CD1c-positive myeloid dendritic cell (primary cell): ENCODE results near the gene FAM111B.
"Not testable (repeated sequence)": the region's sequence is repeated elsewhere in the genome, so short reads cannot be mapped to it uniquely, and the experiment has no call there.

ENCODE experiments used
- DNase-seq: peaks from one replicate; pipeline ENCODE4 v3.0.0-alpha.2; 2016; ENCODE audit errors: extremely low spot score

The FAM111B gene

DNA sequence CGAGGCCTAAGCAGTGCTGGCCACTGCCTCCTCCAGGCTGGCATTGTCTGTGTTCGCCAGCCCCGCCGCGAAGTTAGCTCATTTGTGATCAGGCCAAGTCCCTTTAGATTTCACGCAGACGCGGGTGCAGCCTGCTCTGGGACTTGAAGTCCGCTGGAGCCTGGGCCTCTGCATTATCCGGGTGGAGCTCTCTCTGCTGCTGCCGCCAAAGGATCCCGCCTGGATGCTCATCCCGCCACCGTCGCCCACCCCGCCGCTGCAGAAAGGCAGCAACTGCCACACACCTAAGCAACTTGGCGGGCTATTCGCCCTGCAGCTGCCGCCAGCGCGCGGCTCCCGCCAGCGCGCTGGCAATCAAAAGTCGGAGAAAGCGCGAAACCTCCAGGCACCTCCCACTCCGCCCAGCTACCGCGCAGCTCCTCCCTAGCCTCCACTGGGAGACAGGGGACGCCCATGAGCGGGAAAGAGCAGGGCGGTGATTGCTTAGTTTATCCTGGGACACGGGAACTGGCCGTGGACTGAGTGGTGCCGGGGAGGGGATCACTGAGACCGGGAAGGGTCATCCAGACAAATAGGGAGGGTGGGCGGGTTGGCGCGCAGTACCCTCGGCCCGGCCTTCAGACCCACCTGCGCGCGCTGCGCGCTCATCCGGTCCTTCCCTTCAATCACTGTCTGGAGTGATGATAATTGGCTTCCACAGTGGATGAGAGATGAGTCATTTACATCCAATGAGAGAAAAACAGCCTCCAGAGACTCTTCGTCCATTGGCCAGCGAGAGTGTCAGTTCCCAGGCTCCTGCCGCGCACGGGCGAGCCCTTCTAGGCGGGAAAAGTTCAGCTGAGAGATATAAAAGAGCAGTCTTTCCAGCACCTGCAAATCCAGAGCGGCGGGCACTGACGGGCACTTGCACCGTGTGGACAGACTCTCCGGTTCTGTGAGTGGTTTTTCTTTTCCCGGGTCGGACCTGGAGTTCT, at the start of gene FAM111B:
FAM111B (plus strand) TSS at position 875 of the 974 bp plus-strand sequence. CDS start 2,389 bp downstream, outside the sequence.
- peak; percentile 87 for DNase-seq

DNA sequence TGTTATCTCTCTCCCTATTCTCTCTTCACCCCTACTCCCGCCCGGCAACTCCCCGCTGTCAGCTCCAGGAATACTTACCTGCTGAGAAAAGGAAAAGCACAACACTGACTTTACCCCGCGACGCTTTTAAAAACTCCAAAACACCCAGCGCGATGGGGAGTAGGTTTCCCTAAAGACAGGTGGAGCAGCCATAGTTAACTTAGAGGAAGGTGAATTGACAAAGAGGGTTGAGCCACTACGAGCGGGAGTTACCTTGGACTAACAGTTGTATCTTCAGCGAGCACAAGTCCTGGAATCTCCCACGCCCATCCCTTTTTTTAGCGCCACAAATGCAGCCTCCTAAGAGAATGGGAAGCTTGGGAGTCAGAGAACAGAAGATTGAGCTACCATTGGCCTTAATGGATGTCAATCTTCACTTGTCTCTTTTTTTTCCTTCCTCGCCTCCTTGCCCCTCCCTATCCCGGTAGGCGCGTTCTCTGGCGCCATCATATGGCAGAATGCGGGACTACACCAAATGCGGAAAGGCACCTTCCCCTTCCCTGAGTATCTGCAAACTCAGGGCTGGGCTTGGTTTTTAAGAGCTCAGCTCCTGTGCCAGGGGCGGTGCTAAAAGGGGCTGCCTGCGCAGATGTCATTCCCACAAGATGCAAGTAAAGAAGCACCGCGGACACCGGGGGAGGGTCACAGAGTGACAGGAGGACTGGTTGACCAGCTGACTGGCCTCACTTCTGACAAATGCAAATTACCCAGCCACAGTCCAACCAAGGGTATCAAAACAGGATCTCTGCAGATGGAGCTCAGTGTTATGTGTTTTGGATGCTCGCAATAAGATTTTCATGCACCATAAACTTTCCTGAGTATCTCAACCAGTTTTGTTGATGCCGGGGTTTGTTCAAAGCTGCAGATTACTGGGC, 48.7 kb upstream of the FAM111B start:
- peak; percentile 94 for DNase-seq

GRCh38 chr11:59060096-59060495, 46.9 kb upstream of the FAM111B start:
- not testable (repeated sequence) for DNase-seq

GRCh38 chr11:59062602-59063529, 44.2 kb upstream of the FAM111B start:
- no peak for DNase-seq

DNA sequence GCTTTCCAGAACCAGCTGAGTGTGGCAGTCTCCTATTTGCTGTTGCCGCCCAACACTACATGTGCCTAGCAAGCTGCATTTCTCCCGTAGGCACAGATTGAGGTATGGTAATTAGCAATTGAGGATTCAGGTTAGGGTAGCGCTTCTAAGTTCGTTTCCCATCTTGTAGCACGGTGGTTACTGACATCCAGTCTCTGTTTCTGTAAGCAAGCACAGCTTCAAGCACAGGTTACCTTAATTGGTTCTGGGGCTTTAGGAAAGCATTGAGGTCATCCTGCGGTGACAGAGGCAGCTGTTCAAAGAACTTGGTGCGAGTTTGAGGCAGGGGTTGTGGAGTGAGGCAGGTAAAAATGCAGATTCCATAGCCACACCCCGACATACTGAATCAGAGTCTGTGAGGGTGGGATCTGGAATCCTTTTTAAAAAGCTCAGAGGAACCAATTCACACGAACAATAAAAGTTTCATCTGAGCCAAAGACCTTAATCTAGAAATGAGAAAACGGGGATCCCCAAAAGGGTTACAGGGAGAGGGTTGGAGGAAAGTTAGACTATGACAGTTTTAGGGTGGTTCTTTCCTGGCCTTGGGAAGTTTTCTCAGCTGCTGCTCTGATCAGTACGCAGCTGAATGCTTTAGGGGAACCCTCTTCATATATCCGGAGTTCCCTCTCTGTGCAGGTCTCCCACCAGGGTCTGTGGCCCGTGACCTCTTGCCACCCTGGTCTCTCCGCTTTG, 42.9 kb upstream of the FAM111B start:
- not testable (repeated sequence) for DNase-seq

GRCh38 chr11:59069087-59069486, 38.0 kb upstream of the FAM111B start:
- no peak for DNase-seq

GRCh38 chr11:59076876-59077571, 30.0 kb upstream of the FAM111B start:
- DNase-seq = peak; percentile 33

GRCh38 chr11:59078435-59078834, 28.6 kb upstream of the FAM111B start:
- no peak for DNase-seq

DNA sequence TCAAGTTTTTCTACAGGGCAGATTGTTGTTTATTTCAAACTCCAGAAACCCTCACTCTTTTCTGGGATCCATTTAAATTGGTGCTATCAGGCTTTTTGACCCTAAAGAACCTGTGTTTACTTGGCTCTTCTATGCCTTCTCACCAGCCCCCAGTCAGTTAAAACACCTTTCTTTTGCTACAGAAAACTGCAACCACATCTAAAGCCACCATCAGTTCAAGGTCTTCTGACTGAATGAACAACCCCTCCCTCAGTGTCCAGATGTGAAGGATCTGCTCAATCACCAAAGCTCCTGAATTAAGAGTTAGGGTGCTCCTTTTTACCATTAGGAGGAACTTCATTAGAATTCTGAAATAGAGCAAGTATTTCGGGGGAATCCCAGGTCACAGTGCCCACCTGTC, 28.0 kb upstream of the FAM111B start:
- DNase-seq = no peak

- DNase-seq = not testable (repeated sequence)
Observed at GRCh38 chr11:59080421-59080820, 26.6 kb upstream of the FAM111B start.

- DNase-seq = not testable (repeated sequence)
Observed at GRCh38 chr11:59081430-59082020, 25.5 kb upstream of the FAM111B start.

DNA sequence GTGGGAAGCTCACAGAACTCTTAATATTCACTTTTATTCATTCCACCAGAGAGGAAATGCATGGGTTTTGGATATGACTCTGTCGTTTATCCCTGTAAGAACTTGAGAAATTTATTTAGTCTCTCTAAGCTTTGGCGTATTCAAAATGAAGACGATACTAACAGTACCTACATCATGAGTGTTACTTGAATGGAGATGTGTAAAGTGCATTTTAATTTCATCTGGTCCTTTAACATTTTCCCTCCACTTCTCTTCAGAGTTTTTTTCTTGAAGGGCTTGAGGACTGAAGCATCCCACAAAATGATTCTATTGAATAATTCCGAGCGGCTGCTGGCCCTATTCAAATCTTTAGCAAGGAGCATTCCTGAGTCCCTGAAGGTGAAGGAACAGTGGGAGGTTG, 21.0 kb upstream of the FAM111B start, which contains the start of gene GLYATL1B:
GLYATL1B (plus strand) TSS at position 301 of the 400 bp plus-strand sequence; CDS start at position 301, 0 bp downstream.
- not testable (repeated sequence) for DNase-seq

- no peak for DNase-seq
Observed at GRCh38 chr11:59088162-59088561, 18.9 kb upstream of the FAM111B start.

DNA sequence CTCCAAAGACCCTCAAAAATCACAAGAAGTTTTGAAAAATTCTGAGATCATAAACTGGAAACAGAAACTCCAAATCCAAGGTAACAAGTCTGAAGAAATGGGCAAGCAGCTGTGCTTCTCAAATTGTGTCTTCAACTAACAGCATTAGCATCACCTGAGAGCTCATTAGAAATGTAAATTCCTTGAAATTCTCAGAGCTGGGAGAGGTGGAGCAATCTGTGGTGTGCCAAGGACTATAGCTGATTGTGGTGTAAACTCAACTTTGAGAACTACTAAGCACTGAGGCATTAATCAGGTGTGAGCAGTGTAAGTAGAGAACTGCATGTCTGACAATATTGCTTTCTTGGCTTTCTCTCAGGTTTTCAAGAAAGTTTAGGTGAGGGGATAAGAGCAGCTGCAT, 13.5 kb upstream of the FAM111B start:
- DNase-seq = not testable (repeated sequence)

- peak; percentile 24 for DNase-seq
Observed at GRCh38 chr11:59095225-59095624, 11.8 kb upstream of the FAM111B start.

GRCh38 chr11:59095972-59096575, 11.0 kb upstream of the FAM111B start:
- not testable (repeated sequence) for DNase-seq

- peak; percentile 73 for DNase-seq
Observed at GRCh38 chr11:59097113-59097708, 9.8 kb upstream of the FAM111B start.

DNA sequence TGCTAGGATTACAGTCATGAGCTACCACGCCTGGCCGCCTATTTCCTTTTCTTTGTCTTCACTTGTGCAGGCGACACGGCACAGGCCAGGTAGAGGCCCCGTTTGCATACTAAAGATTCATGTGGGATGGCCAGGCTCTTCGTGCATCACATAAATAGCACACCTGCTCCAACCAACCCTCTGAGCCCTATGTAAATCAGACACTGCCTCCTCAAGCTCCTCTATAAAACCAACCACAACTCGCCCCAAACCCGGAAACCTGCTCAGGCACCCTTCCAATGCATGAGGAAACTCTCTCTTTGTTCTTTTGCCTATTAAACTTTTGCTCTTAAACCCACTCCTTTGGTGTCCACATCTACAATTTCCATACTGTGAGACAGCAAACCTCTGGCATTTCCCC, 9.1 kb upstream of the FAM111B start:
- DNase-seq = not testable (repeated sequence)
